Stimulated activated naive CD4-positive, alpha-beta T cell (primary cell): ENCODE results near the gene WNT3A.
A peak's percentile ranks its signal among the peaks of the same experiment; 100 is the strongest.

Experiments
- DNase-seq, 6 experiments: peaks; one replicate each; lab custom pipeline; 2025; lab: John Stamatoyannopoulos, UW

WNT3A gene

GRCh38 chr1:228048659-228049298 lies 42.0 kb downstream of the WNT3A start:
- no peak for DNase-seq

GRCh38 chr1:228050571-228051231 lies 43.9 kb downstream of the WNT3A start:
- no peak for DNase-seq

- DNase-seq = no peak
Measured at GRCh38 chr1:228058172-228058948, 51.6 kb downstream of the WNT3A start.

- DNase-seq = peak; percentile 49 to 73 (median 65)
Measured at GRCh38 chr1:228058949-228059633, 52.3 kb downstream of the WNT3A start.

- peak in 5 of 6 experiments; percentile 54 to 73 (median 66) for DNase-seq
Measured at GRCh38 chr1:228059634-228060457, 53.0 kb downstream of the WNT3A start.

DNA sequence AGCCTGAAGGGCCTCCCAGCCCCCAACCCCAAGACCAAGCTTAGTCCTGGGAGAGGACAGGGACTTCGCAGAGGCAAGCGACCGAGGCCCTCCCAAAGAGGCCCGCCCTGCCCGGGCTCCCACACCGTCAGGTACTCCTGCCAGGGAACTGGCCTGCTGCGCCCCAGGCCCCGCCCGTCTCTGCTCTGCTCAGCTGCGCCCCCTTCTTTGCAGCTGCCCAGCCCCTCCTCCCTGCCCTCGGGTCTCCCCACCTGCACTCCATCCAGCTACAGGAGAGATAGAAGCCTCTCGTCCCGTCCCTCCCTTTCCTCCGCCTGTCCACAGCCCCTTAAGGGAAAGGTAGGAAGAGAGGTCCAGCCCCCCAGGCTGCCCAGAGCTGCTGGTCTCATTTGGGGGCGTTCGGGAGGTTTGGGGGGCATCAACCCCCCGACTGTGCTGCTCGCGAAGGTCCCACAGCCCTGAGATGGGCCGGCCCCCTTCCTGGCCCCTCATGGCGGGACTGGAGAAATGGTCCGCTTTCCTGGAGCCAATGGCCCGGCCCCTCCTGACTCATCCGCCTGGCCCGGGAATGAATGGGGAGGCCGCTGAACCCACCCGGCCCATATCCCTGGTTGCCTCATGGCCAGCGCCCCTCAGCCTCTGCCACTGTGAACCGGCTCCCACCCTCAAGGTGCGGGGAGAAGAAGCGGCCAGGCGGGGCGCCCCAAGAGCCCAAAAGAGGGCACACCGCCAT lies 53.8 kb downstream of the WNT3A start:
- no peak for DNase-seq

DNA sequence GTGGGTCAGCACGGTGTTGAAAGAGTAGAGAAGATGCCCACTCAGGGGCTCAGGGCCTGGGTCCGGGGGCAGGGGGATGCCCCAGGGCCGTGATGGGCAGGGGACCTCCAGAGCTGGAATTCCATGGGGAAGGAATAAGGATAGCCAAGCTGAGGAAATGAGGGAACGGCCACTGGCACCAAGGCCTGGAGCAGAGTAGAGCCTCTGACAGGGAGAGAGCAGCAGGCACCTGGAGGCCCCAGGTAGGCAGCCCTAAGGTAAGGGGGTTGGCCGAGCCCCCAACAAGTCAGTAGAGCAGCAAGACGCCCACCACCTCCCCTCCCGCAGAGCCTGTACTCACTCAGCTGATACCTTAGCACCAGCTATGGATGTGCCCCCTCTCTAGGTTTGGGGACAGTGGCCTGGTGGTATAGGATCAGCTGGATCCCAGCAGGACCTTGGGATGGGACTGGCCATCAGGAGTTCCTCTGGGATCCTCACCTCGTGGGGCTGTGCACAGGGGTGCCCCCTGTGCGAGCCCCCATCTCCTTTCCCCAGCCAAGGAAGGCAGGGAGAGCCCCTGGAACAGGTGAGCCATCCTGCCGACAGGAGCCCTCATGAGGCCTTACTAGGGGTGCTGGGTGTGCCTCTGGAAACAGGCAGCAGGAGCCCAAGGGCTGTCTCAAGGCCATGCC lies 54.8 kb downstream of the WNT3A start:
- DNase-seq = no peak

DNA sequence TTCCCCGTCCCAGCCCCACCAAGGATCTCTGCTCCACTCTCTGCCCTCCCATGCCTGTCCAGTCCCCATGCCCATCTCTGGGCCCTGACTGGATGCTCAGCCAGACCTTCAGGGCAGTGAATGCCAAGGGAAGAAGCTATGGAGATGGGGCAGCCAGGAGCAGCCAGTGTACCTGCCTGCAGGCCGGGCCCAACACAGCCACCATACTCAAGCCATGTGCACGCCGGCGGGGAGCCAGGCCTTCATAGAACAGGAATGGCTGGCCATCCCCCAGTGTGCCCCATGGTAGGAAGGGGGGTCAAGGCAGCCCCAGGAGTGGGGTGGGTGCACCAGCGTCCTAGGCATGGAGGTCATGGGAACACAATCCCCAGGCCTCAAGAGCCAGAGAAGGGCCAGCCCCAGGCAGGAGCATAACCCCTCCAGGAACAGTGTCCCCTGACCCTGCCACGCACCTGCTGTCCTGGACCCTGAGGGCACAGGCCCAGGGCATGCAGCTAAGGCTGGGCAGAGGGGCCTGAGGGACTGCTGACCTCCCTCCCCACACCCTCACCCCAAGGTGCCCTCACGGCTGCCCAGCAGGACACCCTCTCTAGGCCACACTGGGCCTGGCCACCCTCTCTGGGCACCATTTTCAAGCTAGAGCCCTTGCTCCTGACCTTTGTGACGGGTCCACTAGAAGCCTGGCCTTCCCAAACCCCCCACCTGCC lies 55.4 kb downstream of the WNT3A start:
- DNase-seq = no peak

DNA sequence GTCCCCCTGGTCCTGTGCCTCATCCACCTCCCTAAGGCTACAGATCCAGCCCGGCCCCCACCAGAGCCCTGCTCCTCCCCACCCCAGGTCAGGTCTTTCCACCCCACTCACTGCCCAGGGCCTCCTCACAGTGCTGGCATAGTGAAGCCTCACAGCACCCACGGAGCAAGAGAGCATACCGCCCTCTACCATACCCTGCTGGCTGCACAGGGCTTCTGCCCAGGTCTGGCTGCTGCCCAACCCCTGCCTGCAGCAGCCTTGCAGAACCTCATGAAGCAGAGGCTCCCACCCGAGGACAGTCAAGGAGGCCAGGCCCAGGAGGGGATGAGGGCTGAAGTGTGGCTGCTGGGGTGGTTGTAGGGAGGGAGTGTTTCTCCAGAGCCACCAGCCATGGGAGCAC lies 56.0 kb downstream of the WNT3A start:
- no peak for DNase-seq

GRCh38 chr1:228063251-228064191 lies 56.7 kb downstream of the WNT3A start:
- no peak for DNase-seq

DNA sequence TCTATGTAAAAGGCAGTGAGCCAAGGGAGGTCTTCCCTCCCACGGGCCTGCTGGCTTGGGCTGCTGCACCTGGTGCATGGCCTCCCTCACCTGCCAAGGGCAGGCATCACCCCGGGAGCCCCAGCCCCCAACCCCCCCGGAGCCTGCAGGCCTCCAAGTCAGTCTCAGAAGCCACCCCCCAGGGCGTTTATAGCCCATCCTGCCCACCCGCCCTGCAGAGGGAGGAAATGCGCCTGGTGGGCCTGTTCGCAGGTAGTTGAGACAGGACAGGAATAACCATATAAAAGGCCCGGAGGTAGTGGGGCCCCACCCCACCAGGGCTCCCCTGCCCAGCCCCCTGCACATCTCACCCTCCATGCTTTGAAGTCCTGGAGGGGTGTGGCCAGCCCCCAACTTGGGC lies 57.5 kb downstream of the WNT3A start:
- DNase-seq = no peak

DNA sequence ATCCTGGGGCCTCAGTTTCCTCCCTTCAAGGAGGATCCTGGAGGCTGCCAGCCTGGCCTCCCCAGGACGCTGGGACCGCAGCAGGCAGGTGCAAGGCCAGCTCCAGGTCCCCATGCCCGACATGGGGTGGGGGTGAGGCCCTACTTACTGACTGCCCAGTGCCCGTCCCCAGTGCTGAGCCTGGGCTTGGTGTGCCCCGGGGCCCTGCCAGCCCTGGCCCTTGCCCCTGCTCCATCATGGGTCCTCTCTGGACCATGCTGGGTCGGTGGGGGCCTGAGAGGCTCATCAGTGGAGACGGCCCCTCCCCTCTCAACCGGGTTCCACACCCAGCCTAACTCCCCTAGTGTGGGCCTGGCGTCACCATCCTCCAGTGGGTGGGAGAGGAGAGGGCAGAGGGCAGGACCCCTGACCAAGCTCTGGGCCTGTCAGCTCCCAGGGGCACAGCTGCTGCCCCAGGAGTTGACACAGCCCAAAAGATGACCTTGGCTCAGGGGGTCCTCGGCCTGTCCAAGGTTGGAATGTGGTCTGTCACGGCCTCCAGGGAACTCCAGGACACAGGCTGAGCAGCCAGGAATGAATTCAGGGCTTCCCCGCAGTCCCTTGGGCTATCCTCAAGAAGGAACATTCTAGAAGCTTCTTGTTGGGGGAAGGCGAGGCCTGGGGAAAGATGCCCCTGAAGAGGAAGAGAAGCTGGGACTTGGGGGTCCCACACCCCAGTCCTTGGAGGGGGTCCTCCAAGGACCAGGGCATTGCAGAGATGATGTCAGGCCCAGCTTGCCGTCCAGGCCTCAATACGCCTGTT lies 58.1 kb downstream of the WNT3A start:
- no peak for DNase-seq

GRCh38 chr1:228065543-228066347 lies 58.9 kb downstream of the WNT3A start:
- no peak for DNase-seq

DNA sequence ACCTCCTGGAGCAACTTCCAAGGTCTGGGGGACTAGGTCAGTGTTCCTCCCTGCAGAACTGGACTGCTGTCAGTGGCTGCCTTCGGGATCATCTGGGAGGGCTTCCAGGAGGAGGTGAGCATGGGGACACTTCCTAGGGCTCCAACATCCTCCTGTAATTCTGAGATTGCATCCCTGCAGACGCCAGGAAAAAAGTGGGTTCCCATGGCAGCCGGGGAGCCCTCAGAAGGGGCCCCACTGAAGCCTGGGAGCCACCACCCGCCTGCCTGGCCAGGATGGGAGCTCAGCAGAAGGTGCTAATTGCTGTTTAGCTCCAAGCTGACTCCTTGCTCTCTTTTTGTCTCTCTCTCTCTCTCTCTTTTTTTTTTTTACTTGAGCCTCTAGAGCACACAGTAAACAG lies 59.6 kb downstream of the WNT3A start:
- no peak for DNase-seq

DNA sequence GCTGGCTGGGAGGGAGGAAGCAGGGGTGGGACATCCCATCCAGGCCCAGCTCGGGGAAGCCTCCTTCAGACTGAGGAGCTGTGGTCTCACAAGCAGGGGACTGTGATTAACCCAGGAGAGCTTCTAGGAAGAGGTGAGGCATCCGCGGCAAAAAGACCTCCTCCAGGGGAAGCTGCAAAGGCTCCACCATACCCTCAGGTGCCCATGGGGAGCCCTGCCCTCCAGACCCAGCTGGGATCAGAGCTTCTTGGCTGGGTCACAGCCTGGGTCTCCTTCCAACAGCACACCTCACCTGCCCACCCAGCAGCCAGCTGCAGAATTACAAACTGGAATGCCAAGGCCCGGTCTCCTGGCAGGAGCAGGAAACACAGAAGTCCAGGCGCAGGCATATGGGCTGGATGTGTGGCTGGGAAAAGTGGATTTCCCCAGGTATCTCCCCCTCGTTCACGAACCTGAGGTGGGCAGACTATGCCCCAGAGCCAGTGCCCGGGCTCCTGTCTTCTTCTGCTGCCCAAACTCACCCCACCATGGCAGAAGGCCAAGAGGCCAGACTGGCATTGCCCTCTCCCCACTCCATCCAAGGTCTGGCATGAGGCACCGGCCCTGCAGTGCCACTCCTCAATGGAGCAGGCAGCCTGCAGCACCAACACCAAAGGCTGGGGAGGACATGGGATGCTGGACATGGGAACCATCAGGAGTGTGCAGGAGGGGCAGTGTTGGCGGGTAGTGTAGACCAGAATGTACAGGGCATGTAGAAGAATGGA lies 60.3 kb downstream of the WNT3A start:
- no peak for DNase-seq

DNA sequence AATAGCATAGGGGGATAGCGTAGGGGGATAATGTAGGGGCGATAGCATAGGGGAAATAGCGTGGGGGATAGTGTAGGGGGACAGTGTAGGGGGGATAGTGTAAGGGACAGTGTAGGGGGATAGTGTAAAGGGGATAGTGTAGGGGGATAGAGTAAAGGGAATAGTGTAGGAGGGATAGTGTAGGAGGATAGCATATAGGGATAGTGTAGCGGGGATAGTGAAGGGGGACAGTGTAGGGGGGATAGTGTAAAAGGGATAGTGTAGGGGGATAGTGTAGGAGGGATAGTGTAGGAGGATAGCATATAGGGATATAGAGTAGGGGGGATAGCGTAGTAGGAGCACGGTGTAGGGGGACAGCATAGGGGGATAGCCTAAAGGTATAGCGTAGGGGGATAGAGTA lies 61.6 kb downstream of the WNT3A start:
- no peak for DNase-seq
